Right atrium auricular region (tissue), 2 donors: Measurements from ENCODE around the gene TRAF3IP3. TPM values are rescaled to one million over a fixed set of nuclear protein-coding genes. Genes with fewer than 3 reads are reported as not detected.

Experiments used
- DNase-seq: peaks from one replicate; pipeline ENCODE4 v3.0.0-alpha.2; 2019; ENCODE audit warnings: low spot score
- H3K27ac ChIP-seq, 2 donors: fragments of 200-600 bp; sonication (generic); 1 replicate in 1 of 2; 2 replicates in 1 of 2; pipeline ENCODE4 v1.5.1; 2016 to 2019
- H3K27me3 ChIP-seq, 2 donors: fragments of 200-600 bp; sonication (generic); one replicate each; pipeline versions ENCODE4 v1.5.1 to v1.6.0; 2017 to 2019
- H3K36me3 ChIP-seq: fragments of 200-600 bp; sonication (generic); one replicate; pipeline ENCODE4 v1.5.1; 2016
- H3K4me1 ChIP-seq, 2 donors: fragments of 200-600 bp; sonication (generic); one replicate each; pipeline versions ENCODE4 v1.5.1 to v1.6.0; 2017 to 2019
- H3K4me3 ChIP-seq, 2 donors: fragments of 200-600 bp; sonication (generic); 1 replicate in 1 of 2; 2 replicates in 1 of 2; pipeline ENCODE4 v1.5.1; 2017 to 2019; ENCODE audit warnings: mild to moderate bottlenecking in 1 of 2, moderate library complexity in 1 of 2
- H3K9me3 ChIP-seq, 2 donors: fragments of 200-600 bp; sonication (generic); one replicate each; pipeline ENCODE4 v1.5.1; 2019
- CTCF ChIP-seq, 2 donors: fragments of 200-600 bp; sonication (generic); IDR thresholded peaks; one replicate each; pipeline ENCODE4 v1.5.1; 2019; ENCODE audit warnings: antibody characterized with exemption in 2 of 2
- total RNA-seq, 2 donors: library from RNA; depleted of rRNA; stranded (reverse); fragments of >200 nt; gene quantifications; one replicate each; pipeline ENCODE4 v1.1.0, GENCODE V29; 2016

The TRAF3IP3 gene
- total RNA-seq, 2 donors from 2014 or later: 0.19 to 2.2 TPM

- no peak overlapping the region for H3K27ac ChIP-seq
- no peak for DNase-seq
- no peak overlapping the region for H3K4me3 ChIP-seq
- no peaks in the 10 kb centered on the region for H3K9me3 ChIP-seq
- H3K4me1 ChIP-seq: no peaks in the 10 kb centered on the region
- TF ChIP-seq CTCF (IDR thresholded peaks at IDR 0.05): no peak
- H3K27me3 ChIP-seq: no peaks in the 10 kb centered on the region
- H3K36me3 ChIP-seq: no peaks in the 10 kb centered on the region
These were observed 60.1 kb downstream of the TRAF3IP3 start for GRCh38 chr1:209815931-209816341.

GRCh38 chr1:209816923-209817322, 61.1 kb downstream of the TRAF3IP3 start:
- no peak for DNase-seq
- H3K4me1 ChIP-seq: no peaks in the 10 kb centered on the region
- no peak overlapping the region for H3K4me3 ChIP-seq
- H3K27ac ChIP-seq: no peak overlapping the region
- H3K36me3 ChIP-seq: no peaks in the 10 kb centered on the region
- no peaks in the 10 kb centered on the region for H3K27me3 ChIP-seq
- TF ChIP-seq CTCF (IDR thresholded peaks at IDR 0.05): no peak
- no peaks in the 10 kb centered on the region for H3K9me3 ChIP-seq

GRCh38 chr1:209817691-209818090, 61.8 kb downstream of the TRAF3IP3 start:
- no peak for TF ChIP-seq CTCF (IDR thresholded peaks at IDR 0.05)
- Histone ChIP-seq H3K27ac (no peak overlapping the region), H3K9me3 (no peaks in the 10 kb centered on the region), H3K4me1 (peaks cover 0 to 2% of the 10 kb centered on the region in 2 donors), H3K27me3 (no peaks in the 10 kb centered on the region), H3K4me3 (no peak overlapping the region), H3K36me3 (no peaks in the 10 kb centered on the region)
- no peak for DNase-seq

- no peaks in the 10 kb centered on the region for H3K9me3 ChIP-seq
- TF ChIP-seq CTCF (IDR thresholded peaks at IDR 0.05): no peak
- DNase-seq: no peak
- H3K27me3 ChIP-seq: no peaks in the 10 kb centered on the region
- H3K4me3 ChIP-seq: no peak overlapping the region
- no peak overlapping the region for H3K27ac ChIP-seq
- no peaks in the 10 kb centered on the region for H3K36me3 ChIP-seq
- H3K4me1 ChIP-seq: peaks cover 0 to 9% of the 10 kb centered on the region in 2 donors
These were observed 63.2 kb downstream of the TRAF3IP3 start for GRCh38 chr1:209819058-209819457.

- Histone ChIP-seq H3K27me3 (no peaks in the 10 kb centered on the region), H3K36me3 (no peaks in the 10 kb centered on the region), H3K27ac (no peak overlapping the region), H3K4me1 (peaks cover 0 to 9% of the 10 kb centered on the region in 2 donors), H3K4me3 (no peak overlapping the region), H3K9me3 (no peaks in the 10 kb centered on the region)
- peak; percentile 34 for DNase-seq
- TF ChIP-seq CTCF (IDR thresholded peaks at IDR 0.05): no peak
These were observed 65.1 kb downstream of the TRAF3IP3 start for GRCh38 chr1:209820986-209821385.

- no peak overlapping the region for H3K27ac ChIP-seq
- H3K4me1 ChIP-seq: peaks cover 0 to 13% of the 10 kb centered on the region in 2 donors
- DNase-seq: no peak
- no peak for TF ChIP-seq CTCF (IDR thresholded peaks at IDR 0.05)
- no peaks in the 10 kb centered on the region for H3K9me3 ChIP-seq
- no peak overlapping the region for H3K4me3 ChIP-seq
- H3K27me3 ChIP-seq: no peaks in the 10 kb centered on the region
- no peaks in the 10 kb centered on the region for H3K36me3 ChIP-seq
These were observed 66.9 kb downstream of the TRAF3IP3 start for GRCh38 chr1:209822706-209823105.
